NCI-H2029 treated with DMSO at 0.1 percent for 48 hours (cell line): ENCODE measurements around the gene ACER3.
"Not testable (repeated sequence)": the region's sequence is repeated elsewhere in the genome, so short reads cannot be mapped to it uniquely, and the experiment has no call there.

Experiments
- DNase-seq: peaks from one replicate; lab custom pipeline; 2025; lab: John Stamatoyannopoulos, UW

The ACER3 gene

GRCh38 chr11:76995081-76995576 is 134.4 kb downstream of the ACER3 start:
- no peak for DNase-seq

- no peak for DNase-seq
These were observed 136.8 kb downstream of the ACER3 start for GRCh38 chr11:76997512-76997911.

GRCh38 chr11:76999597-76999996 is 138.9 kb downstream of the ACER3 start:
- no peak for DNase-seq

GRCh38 chr11:77001613-77002012 is 140.9 kb downstream of the ACER3 start:
- DNase-seq: no peak

GRCh38 chr11:77002776-77003175 is 142.1 kb downstream of the ACER3 start:
- DNase-seq: no peak

- DNase-seq: no peak
These were observed 143.2 kb downstream of the ACER3 start for GRCh38 chr11:77003963-77004362.

GRCh38 chr11:77009533-77010160 is 148.9 kb downstream of the ACER3 start:
- DNase-seq: no peak

- no peak for DNase-seq
These were observed 154.0 kb downstream of the ACER3 start for GRCh38 chr11:77014669-77015068.

GRCh38 chr11:77018396-77018924 is 157.7 kb downstream of the ACER3 start:
- DNase-seq: not testable (repeated sequence)

GRCh38 chr11:77019976-77020595 is 159.4 kb downstream of the ACER3 start:
- no peak for DNase-seq

- no peak for DNase-seq
These were observed 160.0 kb downstream of the ACER3 start for GRCh38 chr11:77020734-77021133.

GRCh38 chr11:77024745-77025144 is 164.0 kb downstream of the ACER3 start:
- no peak for DNase-seq

GRCh38 chr11:77026221-77026620 is 165.5 kb downstream of the ACER3 start:
- no peak for DNase-seq

GRCh38 chr11:77026743-77027142 is 166.0 kb downstream of the ACER3 start:
- no peak for DNase-seq

GRCh38 chr11:77027275-77027674 is 166.6 kb downstream of the ACER3 start:
- DNase-seq: no peak

- DNase-seq: no peak
These were observed 169.1 kb downstream of the ACER3 start for GRCh38 chr11:77029829-77030228.

- DNase-seq: no peak
These were observed 170.2 kb downstream of the ACER3 start for GRCh38 chr11:77030834-77031414.

- DNase-seq: no peak
These were observed 170.9 kb downstream of the ACER3 start for GRCh38 chr11:77031599-77031998.

GRCh38 chr11:77035039-77035438 is 174.3 kb downstream of the ACER3 start:
- no peak for DNase-seq

GRCh38 chr11:77035580-77035979 is 174.9 kb downstream of the ACER3 start:
- DNase-seq: no peak

- no peak for DNase-seq
These were observed 175.7 kb downstream of the ACER3 start for GRCh38 chr11:77036398-77036797.

- no peak for DNase-seq
These were observed 176.3 kb downstream of the ACER3 start for GRCh38 chr11:77037057-77037456.
